Caco-2 (cell line): ENCODE results near the gene RASSF4. TPM values are rescaled to one million over a fixed set of nuclear protein-coding genes. Genes with fewer than 3 reads are reported as not detected.

Source experiments
- BruUV-seq: library from RNA; stranded (reverse); fragments of 400-500 nt; replicated peaks from 2 replicates; lab custom pipeline; 2021; lab: Mats Ljungman, UMichigan
- CTCF ChIA-PET: fragments of 300-600 bp; sonication (Branson Sonifier 250); formaldehyde crosslinking; loops from one replicate; lab custom pipeline; 2022; ENCODE audit warnings: antibody characterized with exemption; lab: Charles Lee
- POLR2A ChIA-PET: fragments of 300-600 bp; sonication (Branson Sonifier 250); formaldehyde crosslinking; loops from one replicate; lab custom pipeline; 2022; ENCODE audit warnings: antibody characterized with exemption; lab: Charles Lee
- DNase-seq, 2 experiments: peaks; one replicate each; pipeline versions ENCODE4 v3.0.0 to v3.0.0-alpha.2; 2020 to 2022
- H3K27me3 ChIP-seq: replicated peaks from 2 replicates; pipeline ENCODE4 v1.6.0; 2011; ENCODE audit warnings: low read length; ENCODE audit not compliant: control insufficient read depth, insufficient read depth
- H3K36me3 ChIP-seq: 2 replicates; pipeline ENCODE4 v1.5.1; 2011; ENCODE audit warnings: low read length; ENCODE audit not compliant: control insufficient read depth, insufficient read depth
- H3K4me1 ChIP-seq: fragments of 250-450 bp; sonication (Bioruptor Pico); 2 replicates; pipeline ENCODE4 v1.5.1; 2020; ENCODE audit warnings: mild to moderate bottlenecking
- H3K4me3 ChIP-seq: 2 replicates; pipeline ENCODE4 v1.5.1; 2011; ENCODE audit warnings: low read depth, mild to moderate bottlenecking, control low read depth, low read length
- H3K9me3 ChIP-seq: fragments of 250-450 bp; sonication (Bioruptor Pico); 2 replicates; pipeline ENCODE4 v1.5.1; 2020; ENCODE audit warnings: mild to moderate bottlenecking, moderate library complexity
- H3K27ac Mint-ChIP-seq: one replicate; pipeline ENCODE4 v1.8.0; 2022; ENCODE audit warnings: mixed read lengths; ENCODE audit not compliant: unreplicated experiment
- H3K27me3 Mint-ChIP-seq: one replicate; pipeline ENCODE4 v1.8.0; 2022; ENCODE audit warnings: mixed read lengths; ENCODE audit not compliant: insufficient read depth, unreplicated experiment
- H3K36me3 Mint-ChIP-seq: one replicate; pipeline ENCODE4 v1.8.0; 2022; ENCODE audit warnings: mild to moderate bottlenecking, mixed read lengths; ENCODE audit not compliant: insufficient read depth, unreplicated experiment
- H3K4me1 Mint-ChIP-seq: one replicate; pipeline ENCODE4 v1.8.0; 2022; ENCODE audit warnings: low read depth, mixed read lengths; ENCODE audit not compliant: unreplicated experiment
- H3K4me3 Mint-ChIP-seq: one replicate; pipeline ENCODE4 v1.8.0; 2022; ENCODE audit warnings: mild to moderate bottlenecking, moderate library complexity, mixed read lengths; ENCODE audit not compliant: unreplicated experiment
- H3K9me3 Mint-ChIP-seq: one replicate; pipeline ENCODE4 v1.8.0; 2022; ENCODE audit warnings: mixed read lengths; ENCODE audit not compliant: unreplicated experiment
- intact Hi-C: fragments of 100-400 bp; cut with micrococcal nuclease; formaldehyde crosslinking; loops from one replicate; pipeline ENCODE4 v1.10.0; 2022; ENCODE audit not compliant: unreplicated experiment
- total RNA-seq: library from RNA; stranded (reverse); gene quantifications from 2 replicates; pipeline ENCODE4 v1.2.3, GENCODE V29; 2022
- TF ChIP-seq, protein P1 (sequence below), 2 experiments: fragments of 200-600 bp in 1 of 2; IDR thresholded peaks; 1 replicate in 1 of 2; 2 replicates in 1 of 2; pipeline versions ENCODE4 v1.5.1 to v1.8.0; 2011 to 2022; ENCODE audit warnings: antibody characterized with exemption in 1 of 2, control low read depth in 1 of 2, inconsistent platforms in 1 of 2, low read depth in 1 of 2, low read length in 1 of 2, mild to moderate bottlenecking in 1 of 2, moderate library complexity in 1 of 2; ENCODE audit not compliant: insufficient read depth in 1 of 2, severe bottlenecking in 1 of 2, unreplicated experiment in 1 of 2

The RASSF4 gene
- total RNA-seq, 1 experiment from 2014 or later, result 55.6 TPM

DNA sequence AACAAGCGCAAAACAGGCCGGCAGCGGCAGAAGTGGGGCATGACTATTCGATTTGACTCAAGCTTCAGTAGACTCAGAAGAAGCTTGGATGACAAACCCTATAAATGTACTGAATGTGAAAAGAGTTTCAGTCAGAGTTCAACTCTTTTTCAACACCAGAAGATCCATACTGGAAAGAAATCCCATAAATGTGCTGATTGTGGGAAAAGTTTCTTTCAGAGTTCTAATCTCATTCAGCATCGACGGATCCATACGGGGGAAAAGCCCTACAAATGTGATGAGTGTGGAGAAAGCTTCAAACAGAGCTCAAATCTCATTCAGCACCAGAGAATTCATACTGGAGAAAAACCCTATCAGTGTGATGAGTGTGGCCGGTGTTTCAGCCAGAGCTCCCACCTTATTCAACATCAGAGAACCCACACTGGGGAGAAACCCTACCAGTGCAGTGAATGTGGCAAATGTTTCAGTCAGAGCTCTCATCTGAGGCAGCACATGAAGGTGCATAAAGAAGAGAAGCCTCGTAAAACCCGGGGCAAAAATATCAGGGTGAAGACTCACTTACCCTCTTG, 43.9 kb downstream of the RASSF4 start:
- H3K4me3 ChIP-seq, result no peak overlapping the region
- H3K9me3 ChIP-seq, result no peaks in the 10 kb centered on the region
- peaks cover 27% of the 10 kb centered on the region for H3K4me1 ChIP-seq
- H3K9me3 Mint-ChIP-seq, result no peaks in the 10 kb centered on the region
- no TSS peak for BruUV-seq
- TF ChIP-seq, protein P1, sequence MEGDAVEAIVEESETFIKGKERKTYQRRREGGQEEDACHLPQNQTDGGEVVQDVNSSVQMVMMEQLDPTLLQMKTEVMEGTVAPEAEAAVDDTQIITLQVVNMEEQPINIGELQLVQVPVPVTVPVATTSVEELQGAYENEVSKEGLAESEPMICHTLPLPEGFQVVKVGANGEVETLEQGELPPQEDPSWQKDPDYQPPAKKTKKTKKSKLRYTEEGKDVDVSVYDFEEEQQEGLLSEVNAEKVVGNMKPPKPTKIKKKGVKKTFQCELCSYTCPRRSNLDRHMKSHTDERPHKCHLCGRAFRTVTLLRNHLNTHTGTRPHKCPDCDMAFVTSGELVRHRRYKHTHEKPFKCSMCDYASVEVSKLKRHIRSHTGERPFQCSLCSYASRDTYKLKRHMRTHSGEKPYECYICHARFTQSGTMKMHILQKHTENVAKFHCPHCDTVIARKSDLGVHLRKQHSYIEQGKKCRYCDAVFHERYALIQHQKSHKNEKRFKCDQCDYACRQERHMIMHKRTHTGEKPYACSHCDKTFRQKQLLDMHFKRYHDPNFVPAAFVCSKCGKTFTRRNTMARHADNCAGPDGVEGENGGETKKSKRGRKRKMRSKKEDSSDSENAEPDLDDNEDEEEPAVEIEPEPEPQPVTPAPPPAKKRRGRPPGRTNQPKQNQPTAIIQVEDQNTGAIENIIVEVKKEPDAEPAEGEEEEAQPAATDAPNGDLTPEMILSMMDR (IDR thresholded peaks at IDR 0.05; ENCODE audit: insufficient read depth in 1 of 2, low read depth in 1 of 2, low read length in 1 of 2, severe bottlenecking in 1 of 2, unreplicated experiment in 1 of 2), result no peak
- no peak overlapping the region for H3K4me3 Mint-ChIP-seq
- H3K27me3 ChIP-seq, result no peaks in the 10 kb centered on the region
- no peaks in the 10 kb centered on the region for H3K27me3 Mint-ChIP-seq
- ChIA-PET CTCF (no interaction called here), POLR2A (interaction anchor here (1.3 kb wide), 1 partner anchor 25 kb away, joined by 3 read pairs; the partner anchor contains the start of gene DEPP1)
- DNase-seq, result no peak
- H3K36me3 Mint-ChIP-seq, result peaks cover 56% of the 10 kb centered on the region
- no peak overlapping the region for H3K27ac Mint-ChIP-seq
- H3K36me3 ChIP-seq, result peaks cover 3% of the 10 kb centered on the region; the same call in 1 of the 2 replicates
- H3K4me1 Mint-ChIP-seq, result peaks cover 27% of the 10 kb centered on the region
- intact Hi-C loops, result loop anchor here (5.0 to 10.0 kb wide), 4 partner anchors 141 to 461 kb away; partner anchors contain the start of gene ALOX5

GRCh38 chr10:45004661-45005060, 45.1 kb downstream of the RASSF4 start:
- H3K36me3 Mint-ChIP-seq, result peaks cover 54% of the 10 kb centered on the region
- no peaks in the 10 kb centered on the region for H3K9me3 ChIP-seq
- H3K27me3 ChIP-seq, result no peaks in the 10 kb centered on the region
- intact Hi-C loops, result loop anchor here (5.0 to 10.0 kb wide), 5 partner anchors 142 to 668 kb away; partner anchors contain the start of genes ALOX5 and ZFAND4
- CTCF ChIA-PET, result interaction anchor here (0.9 kb wide), 1 partner anchor 80 kb away, joined by 3 read pairs; no protein-coding TSS in a partner anchor
- H3K27me3 Mint-ChIP-seq, result no peaks in the 10 kb centered on the region
- peaks cover 3% of the 10 kb centered on the region; the same call in 1 of the 2 replicates for H3K36me3 ChIP-seq
- H3K4me1 Mint-ChIP-seq, result peaks cover 16% of the 10 kb centered on the region
- no peak overlapping the region for H3K4me3 ChIP-seq
- H3K27ac Mint-ChIP-seq, result no peak overlapping the region
- H3K4me1 ChIP-seq, result peaks cover 21% of the 10 kb centered on the region
- POLR2A ChIA-PET, result interaction anchor here (1.3 kb wide), 1 partner anchor 26 kb away, joined by 3 read pairs; the partner anchor contains the start of gene DEPP1
- DNase-seq, result no peak
- no TSS peak for BruUV-seq
- no peak overlapping the region for H3K4me3 Mint-ChIP-seq
- H3K9me3 Mint-ChIP-seq, result no peaks in the 10 kb centered on the region
- TF ChIP-seq, protein P1 (IDR thresholded peaks at IDR 0.05; ENCODE audit: insufficient read depth in 1 of 2, low read depth in 1 of 2, low read length in 1 of 2, severe bottlenecking in 1 of 2, unreplicated experiment in 1 of 2), result no peak

DNA sequence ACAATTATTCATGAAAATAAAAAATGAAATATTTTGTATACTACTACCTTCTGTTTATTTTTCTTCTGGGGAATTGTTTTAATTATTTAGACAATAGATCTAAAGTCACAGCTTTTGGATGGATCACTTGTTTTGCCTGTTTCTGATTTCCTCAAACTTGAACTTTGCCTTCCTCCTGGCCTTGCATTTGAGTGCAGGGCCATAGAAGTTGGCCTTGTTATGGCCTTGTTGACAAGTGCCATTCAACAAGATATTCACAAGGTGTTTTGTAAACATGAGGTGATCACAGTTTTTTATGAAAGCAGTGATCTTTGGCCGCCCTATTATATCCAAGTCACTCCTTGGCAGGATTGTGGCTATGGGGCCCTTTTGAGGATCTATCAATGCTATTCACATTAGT, 45.7 kb downstream of the RASSF4 start:
- H3K4me1 ChIP-seq, result peaks cover 15% of the 10 kb centered on the region
- no peak overlapping the region for H3K4me3 Mint-ChIP-seq
- H3K9me3 ChIP-seq, result no peaks in the 10 kb centered on the region
- H3K27me3 Mint-ChIP-seq, result no peaks in the 10 kb centered on the region
- BruUV-seq, result no TSS peak
- TF ChIP-seq, protein P1 (IDR thresholded peaks at IDR 0.05; ENCODE audit: insufficient read depth in 1 of 2, low read depth in 1 of 2, low read length in 1 of 2, severe bottlenecking in 1 of 2, unreplicated experiment in 1 of 2), result no peak
- no peaks in the 10 kb centered on the region for H3K27me3 ChIP-seq
- intact Hi-C loops, result loop anchor here (5.0 to 10.0 kb wide), 4 partner anchors 150 to 667 kb away; partner anchors contain the start of genes ALOX5 and ZFAND4
- ChIA-PET CTCF (interaction anchor here (0.9 kb wide), 1 partner anchor 81 kb away, joined by 3 read pairs; no protein-coding TSS in a partner anchor), POLR2A (no interaction called here)
- peaks cover 9% of the 10 kb centered on the region for H3K4me1 Mint-ChIP-seq
- DNase-seq, result no peak
- H3K4me3 ChIP-seq, result no peak overlapping the region
- H3K27ac Mint-ChIP-seq, result no peak overlapping the region
- H3K36me3 Mint-ChIP-seq, result peaks cover 48% of the 10 kb centered on the region
- no peaks in the 10 kb centered on the region for H3K9me3 Mint-ChIP-seq
- peaks cover 3% of the 10 kb centered on the region; the same call in 1 of the 2 replicates for H3K36me3 ChIP-seq
